GM19452 (cell line): ENCODE results near the gene OXA1L.
"Not testable (repeated sequence)": the region's sequence is repeated elsewhere in the genome, so short reads cannot be mapped to it uniquely, and the experiment has no call there.

ENCODE experiments used
- ATAC-seq: cut with Tn5 transposase; IDR thresholded peaks from one replicate; pipeline ENCODE4 v1.9.1; 2021; ENCODE audit not compliant: unreplicated experiment

The OXA1L gene

GRCh38 chr14:22766457-22767322, at the start of gene OXA1L:
OXA1L (plus strand) TSS chr14:22766688; CDS start chr14:22766702, 14 bp downstream.
- ATAC-seq = peak; percentile 63

GRCh38 chr14:22718091-22718490, 48.4 kb upstream of the OXA1L start:
- ATAC-seq = no peak

GRCh38 chr14:22721213-22721612, 45.3 kb upstream of the OXA1L start:
- ATAC-seq = no peak

GRCh38 chr14:22723815-22724214, 42.7 kb upstream of the OXA1L start:
- ATAC-seq = no peak

GRCh38 chr14:22724847-22725246, 41.6 kb upstream of the OXA1L start:
- ATAC-seq = not testable (repeated sequence)

- ATAC-seq = not testable (repeated sequence)
These were observed 41.1 kb upstream of the OXA1L start for GRCh38 chr14:22725374-22725773.

GRCh38 chr14:22726012-22726411, 40.5 kb upstream of the OXA1L start:
- no peak for ATAC-seq

GRCh38 chr14:22732062-22732461, 34.4 kb upstream of the OXA1L start:
- ATAC-seq = not testable (repeated sequence)

GRCh38 chr14:22733829-22734228, 32.7 kb upstream of the OXA1L start:
- ATAC-seq = no peak

- no peak for ATAC-seq
These were observed 31.4 kb upstream of the OXA1L start for GRCh38 chr14:22735096-22735495.

GRCh38 chr14:22736384-22736783, 30.1 kb upstream of the OXA1L start:
- not testable (repeated sequence) for ATAC-seq

- ATAC-seq = peak; percentile 67
These were observed 29.4 kb upstream of the OXA1L start for GRCh38 chr14:22737052-22737451.

GRCh38 chr14:22739423-22739822, 27.1 kb upstream of the OXA1L start:
- no peak for ATAC-seq

GRCh38 chr14:22740020-22740419, 26.5 kb upstream of the OXA1L start:
- ATAC-seq = no peak

- ATAC-seq = no peak
These were observed 18.7 kb upstream of the OXA1L start for GRCh38 chr14:22747769-22748168.

- ATAC-seq = no peak
These were observed 18.3 kb upstream of the OXA1L start for GRCh38 chr14:22748206-22748605.

GRCh38 chr14:22748631-22749068, 17.8 kb upstream of the OXA1L start:
- no peak for ATAC-seq

- ATAC-seq = no peak
These were observed 14.1 kb upstream of the OXA1L start for GRCh38 chr14:22752422-22752821.

- ATAC-seq = no peak
These were observed 12.9 kb upstream of the OXA1L start for GRCh38 chr14:22753586-22753985.

- ATAC-seq = not testable (repeated sequence)
These were observed 8.4 kb upstream of the OXA1L start for GRCh38 chr14:22757972-22758650.

GRCh38 chr14:22761734-22762133, 4.8 kb upstream of the OXA1L start:
- no peak for ATAC-seq

GRCh38 chr14:22764382-22764781, 2.1 kb upstream of the OXA1L start:
- no peak for ATAC-seq
